ENCODE measurements around the gene CFAP65.
A peak's percentile ranks its signal among the peaks of the same experiment; 100 is the strongest.

DNA sequence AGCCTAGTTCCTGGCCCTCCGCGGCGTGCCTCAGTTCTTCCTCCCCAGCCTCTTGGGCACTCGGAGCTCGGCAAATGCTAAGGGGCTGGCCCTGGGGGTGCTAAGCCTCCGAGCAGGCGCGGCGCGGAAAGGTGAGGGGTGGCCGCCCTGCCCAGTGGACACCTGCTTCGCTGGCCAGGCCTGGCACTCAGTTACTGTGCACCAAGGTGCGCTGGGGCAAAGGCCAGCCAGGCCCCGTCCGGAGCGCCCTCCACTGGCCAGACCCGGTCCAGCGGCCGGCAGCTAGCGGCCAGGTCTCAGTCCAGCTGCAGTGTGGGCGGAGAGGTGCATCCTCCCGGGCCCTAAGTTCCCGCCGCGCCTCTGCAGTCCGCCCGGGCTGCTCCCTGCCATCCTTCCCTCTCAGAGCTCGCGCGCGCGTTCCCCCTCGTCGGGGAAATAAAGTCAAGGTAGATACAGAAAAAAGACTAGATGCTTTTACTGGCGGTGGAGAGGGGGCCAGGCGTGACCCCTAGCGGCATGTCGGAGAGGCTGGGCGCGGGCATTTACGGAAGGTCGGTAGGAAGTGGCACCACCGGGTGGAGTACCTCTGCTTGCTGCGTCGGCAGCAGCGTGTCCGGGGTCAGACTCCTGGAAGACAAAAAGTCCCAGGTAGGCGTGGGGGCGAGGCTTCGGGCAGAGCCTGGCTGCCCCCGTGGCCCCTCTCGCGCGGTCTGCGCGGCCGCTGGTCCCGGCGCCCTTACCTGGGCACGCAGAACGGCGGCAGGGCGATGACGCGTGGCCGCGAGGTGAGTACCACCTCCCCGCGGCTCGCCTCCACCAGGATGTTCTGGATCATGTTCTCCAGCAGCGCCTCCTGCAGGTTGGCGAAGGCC is 38.7 kb downstream of the CFAP65 start:
- peak in 1 of 4 experiments; percentile 40 for TF ChIP-seq CTCF (IDR thresholded peaks at IDR 0.05)
- TF ChIP-seq POLR2A (IDR thresholded peaks at IDR 0.05), result no peak
